Ishikawa (cell line): ENCODE measurements around the gene DIP2B.

Experiments
- CEBPB ChIP-seq: IDR thresholded peaks from 2 replicates; pipeline ENCODE4 v1.6.1; 2012
- CREB1 ChIP-seq: IDR thresholded peaks from 2 replicates; pipeline ENCODE4 v1.6.1; 2012; ENCODE audit warnings: low read depth
- EP300 ChIP-seq: IDR thresholded peaks from 2 replicates; pipeline ENCODE4 v1.6.1; 2012; ENCODE audit warnings: borderline replicate concordance
- FOXM1 ChIP-seq: IDR thresholded peaks from 2 replicates; pipeline ENCODE4 v1.6.1; 2012; ENCODE audit warnings: low read depth, borderline replicate concordance
- REST ChIP-seq: IDR thresholded peaks from 2 replicates; pipeline ENCODE4 v1.6.1; 2012; ENCODE audit warnings: low read depth, mild to moderate bottlenecking
- TAF1 ChIP-seq: IDR thresholded peaks from 2 replicates; pipeline ENCODE4 v1.6.1; 2012; ENCODE audit warnings: low read depth, mild to moderate bottlenecking
- TCF12 ChIP-seq: IDR thresholded peaks from 2 replicates; pipeline ENCODE4 v1.6.1; 2012; ENCODE audit warnings: low read depth
- YY1 ChIP-seq: IDR thresholded peaks from 2 replicates; pipeline ENCODE4 v1.6.1; 2012; ENCODE audit warnings: low read depth
- TF ChIP-seq, protein P1 (sequence below): IDR thresholded peaks from 2 replicates; pipeline ENCODE4 v1.6.1; 2012

GRCh38 chr12:50519353-50519752, 14.6 kb downstream of the DIP2B start:
- TF ChIP-seq YY1 (no peak), EP300 (no peak), CEBPB (no peak), TAF1 (no peak), FOXM1 (no peak), CREB1 (no peak), REST (no peak), TCF12 (no peak)
- TF ChIP-seq, protein P1, sequence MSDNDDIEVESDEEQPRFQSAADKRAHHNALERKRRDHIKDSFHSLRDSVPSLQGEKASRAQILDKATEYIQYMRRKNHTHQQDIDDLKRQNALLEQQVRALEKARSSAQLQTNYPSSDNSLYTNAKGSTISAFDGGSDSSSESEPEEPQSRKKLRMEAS = no peak
